Type B pancreatic cell (in vitro differentiated cells): Measurements from ENCODE around the gene IFT27. TPM values are rescaled to one million over a fixed set of nuclear protein-coding genes. Genes with fewer than 3 reads are reported as not detected.

Experiments
- DNase-seq: peaks from one replicate; pipeline ENCODE4 v3.0.0; 2021; ENCODE audit warnings: mixed read lengths; ENCODE audit not compliant: unreplicated experiment; ENCODE audit errors: extremely low spot score
- H3K27ac Mint-ChIP-seq: 2 replicates; pipeline ENCODE4 v1.8.0; 2021; ENCODE audit warnings: mild to moderate bottlenecking, mixed read lengths
- H3K27me3 Mint-ChIP-seq: 2 replicates; pipeline ENCODE4 v1.8.0; 2021; ENCODE audit warnings: mixed read lengths
- H3K36me3 Mint-ChIP-seq: 2 replicates; pipeline ENCODE4 v1.8.0; 2021; ENCODE audit warnings: mixed read lengths
- H3K4me1 Mint-ChIP-seq: one replicate; pipeline ENCODE4 v1.8.0; 2021; ENCODE audit warnings: mixed read lengths; ENCODE audit not compliant: unreplicated experiment
- H3K4me3 Mint-ChIP-seq: 2 replicates; pipeline ENCODE4 v1.8.0; 2021; ENCODE audit warnings: mild to moderate bottlenecking, mixed read lengths
- H3K9me3 Mint-ChIP-seq: 2 replicates; pipeline ENCODE4 v1.8.0; 2021; ENCODE audit warnings: mixed read lengths
- CTCF ChIP-seq: fragments of 200-600 bp; sonication (generic); conservative IDR thresholded peaks from 2 replicates; pipeline ENCODE4 v1.5.0; 2021; ENCODE audit warnings: antibody characterized with exemption, mild to moderate bottlenecking
- total RNA-seq: library from RNA; stranded (reverse); gene quantifications from 2 replicates; pipeline ENCODE4 v1.2.1, GENCODE V29; 2021; ENCODE audit warnings: low replicate concordance

IFT27 gene
- total RNA-seq, 1 donor from 2014 or later = 46.6 TPM

- Mint-ChIP-seq H3K36me3 (peaks cover 9% of the 10 kb centered on the region), H3K4me3 (no peak overlapping the region), H3K4me1 (peaks cover under 1% of the 10 kb centered on the region), H3K9me3 (no peaks in the 10 kb centered on the region), H3K27me3 (no peaks in the 10 kb centered on the region), H3K27ac (no peak overlapping the region)
- no peak for DNase-seq
- TF ChIP-seq CTCF = no peak
Observed at GRCh38 chr22:36764641-36765040, 11.3 kb downstream of the IFT27 start.

- H3K9me3 Mint-ChIP-seq = no peaks in the 10 kb centered on the region
- no peak overlapping the region for H3K4me3 Mint-ChIP-seq
- H3K36me3 Mint-ChIP-seq = peaks cover 9% of the 10 kb centered on the region
- TF ChIP-seq CTCF = no peak
- H3K27ac Mint-ChIP-seq = no peak overlapping the region
- no peaks in the 10 kb centered on the region for H3K27me3 Mint-ChIP-seq
- no peaks in the 10 kb centered on the region for H3K4me1 Mint-ChIP-seq
- DNase-seq = no peak
Observed at GRCh38 chr22:36764060-36764459, 11.9 kb downstream of the IFT27 start.

GRCh38 chr22:36763576-36763975 lies 12.3 kb downstream of the IFT27 start:
- H3K9me3 Mint-ChIP-seq = no peaks in the 10 kb centered on the region
- TF ChIP-seq CTCF = no peak
- H3K27ac Mint-ChIP-seq = no peak overlapping the region
- no peak overlapping the region for H3K4me3 Mint-ChIP-seq
- H3K27me3 Mint-ChIP-seq = no peaks in the 10 kb centered on the region
- peaks cover 9% of the 10 kb centered on the region for H3K36me3 Mint-ChIP-seq
- no peak for DNase-seq
- H3K4me1 Mint-ChIP-seq = no peaks in the 10 kb centered on the region

GRCh38 chr22:36762687-36763260 lies 13.1 kb downstream of the IFT27 start:
- Mint-ChIP-seq H3K4me3 (no peak overlapping the region), H3K27me3 (no peaks in the 10 kb centered on the region), H3K27ac (no peak overlapping the region), H3K9me3 (no peaks in the 10 kb centered on the region), H3K36me3 (peaks cover 9% of the 10 kb centered on the region), H3K4me1 (no peaks in the 10 kb centered on the region)
- DNase-seq = no peak
- TF ChIP-seq CTCF = no peak

- peaks cover 4% of the 10 kb centered on the region for H3K36me3 Mint-ChIP-seq
- H3K27ac Mint-ChIP-seq = no peak overlapping the region
- no peak for TF ChIP-seq CTCF
- DNase-seq = no peak
- H3K27me3 Mint-ChIP-seq = peaks cover 3% of the 10 kb centered on the region
- H3K4me1 Mint-ChIP-seq = no peaks in the 10 kb centered on the region
- H3K4me3 Mint-ChIP-seq = no peak overlapping the region
- no peaks in the 10 kb centered on the region for H3K9me3 Mint-ChIP-seq
Observed at GRCh38 chr22:36761553-36762240, 14.2 kb downstream of the IFT27 start.
